EL (cell line): ENCODE measurements around the gene CD38.
"Not testable (repeated sequence)": the region's sequence is repeated elsewhere in the genome, so short reads cannot be mapped to it uniquely, and the experiment has no call there.

Experiments used
- DNase-seq: peaks from one replicate; pipeline ENCODE4 v3.0.0-alpha.2; 2016

The CD38 gene

GRCh38 chr4:15802497-15802896 lies 24.4 kb downstream of the CD38 start:
- not testable (repeated sequence) for DNase-seq

- DNase-seq = peak; percentile 57
Observed at GRCh38 chr4:15805583-15806517, 27.7 kb downstream of the CD38 start.

- DNase-seq = no peak
Observed at GRCh38 chr4:15809058-15809457, 30.9 kb downstream of the CD38 start.

GRCh38 chr4:15809466-15809865 lies 31.3 kb downstream of the CD38 start:
- no peak for DNase-seq

- no peak for DNase-seq
Observed at GRCh38 chr4:15811703-15812337, 33.7 kb downstream of the CD38 start.

- no peak for DNase-seq
Observed at GRCh38 chr4:15832523-15833451, 54.7 kb downstream of the CD38 start.

- no peak for DNase-seq
Observed at GRCh38 chr4:15833801-15834200, 55.7 kb downstream of the CD38 start.

GRCh38 chr4:15836362-15836761 lies 58.2 kb downstream of the CD38 start:
- DNase-seq = no peak

- no peak for DNase-seq
Observed at GRCh38 chr4:15837591-15837990, 59.5 kb downstream of the CD38 start.

- DNase-seq = not testable (repeated sequence)
Observed at GRCh38 chr4:15841194-15841730, 63.1 kb downstream of the CD38 start.

GRCh38 chr4:15847746-15848145 lies 69.6 kb downstream of the CD38 start:
- no peak for DNase-seq

GRCh38 chr4:15848191-15848842 lies 70.2 kb downstream of the CD38 start:
- DNase-seq = no peak

- no peak for DNase-seq
Observed at GRCh38 chr4:15851969-15852368, 73.8 kb downstream of the CD38 start.

- no peak for DNase-seq
Observed at GRCh38 chr4:15852524-15852923, 74.4 kb downstream of the CD38 start.

GRCh38 chr4:15853345-15853744 lies 75.2 kb downstream of the CD38 start:
- no peak for DNase-seq

GRCh38 chr4:15855804-15856475 lies 77.8 kb downstream of the CD38 start:
- no peak for DNase-seq

GRCh38 chr4:15861198-15861597 lies 83.1 kb downstream of the CD38 start:
- DNase-seq = not testable (repeated sequence)

- DNase-seq = no peak
Observed at GRCh38 chr4:15864651-15865566, 86.8 kb downstream of the CD38 start.

GRCh38 chr4:15868111-15868510 lies 90.0 kb downstream of the CD38 start:
- DNase-seq = peak; percentile 18

- no peak for DNase-seq
Observed at GRCh38 chr4:15868826-15869413, 90.8 kb downstream of the CD38 start.
